PC-3 (cell line): ENCODE measurements around the gene PSMD4. TPM values are rescaled to one million over a fixed set of nuclear protein-coding genes. Genes with fewer than 3 reads are reported as not detected.

Experiments used
- ATAC-seq: fragments of 200-7000 bp; cut with Tn5 transposase; 2 replicates; pipeline ENCODE4 v1.9.1; 2020; ENCODE audit warnings: mild to moderate bottlenecking, moderate library complexity
- BruUV-seq: library from RNA; stranded (reverse); fragments of 400-500 nt; replicated peaks from 2 replicates; lab custom pipeline; 2021; lab: Mats Ljungman, UMichigan
- CTCF ChIA-PET: fragments of 300-600 bp; sonication (Branson Sonifier 250); formaldehyde crosslinking; loops from one replicate; lab custom pipeline; 2022; ENCODE audit warnings: antibody characterized with exemption; lab: Charles Lee
- POLR2A ChIA-PET: fragments of 300-600 bp; sonication (Branson Sonifier 250); formaldehyde crosslinking; loops from one replicate; lab custom pipeline; 2022; ENCODE audit warnings: antibody characterized with exemption; ENCODE audit not compliant: unreplicated experiment; lab: Charles Lee
- DNase-seq: peaks from one replicate; pipeline ENCODE4 v3.0.0-alpha.2; 2015
- H2AFZ ChIP-seq: fragments of 300-600 bp; sonication (generic); 2 replicates; pipeline ENCODE4 v1.6.0; 2016; ENCODE audit warnings: antibody characterized with exemption, low read length
- H3F3A ChIP-seq: fragments of 300-600 bp; sonication (generic); one replicate; pipeline ENCODE4 v1.6.0; 2017; ENCODE audit warnings: antibody characterized with exemption, low read length, control low read depth, mild to moderate bottlenecking; ENCODE audit not compliant: unreplicated experiment
- H3K27ac ChIP-seq: fragments of 300-600 bp; sonication (generic); 2 replicates; pipeline ENCODE4 v1.5.1; 2016; ENCODE audit warnings: mild to moderate bottlenecking, low read length
- H3K27me3 ChIP-seq: fragments of 300-600 bp; sonication (generic); 2 replicates; pipeline ENCODE4 v1.6.1; 2016; ENCODE audit warnings: low read length, mixed read lengths
- H3K36me3 ChIP-seq: fragments of 300-600 bp; sonication (generic); 2 replicates; pipeline ENCODE4 v1.6.1; 2016; ENCODE audit warnings: low read depth, mixed run types, low read length, mixed read lengths
- H3K4me1 ChIP-seq: fragments of 300-600 bp; sonication (generic); 2 replicates; pipeline ENCODE4 v1.5.1; 2016; ENCODE audit warnings: low read length; ENCODE audit not compliant: insufficient read depth
- H3K4me2 ChIP-seq: fragments of 300-600 bp; sonication (generic); 2 replicates; pipeline ENCODE4 v1.6.0; 2016; ENCODE audit warnings: low read length
- H3K4me3 ChIP-seq: fragments of 300-600 bp; sonication (generic); 2 replicates; pipeline ENCODE4 v1.5.1; 2016; ENCODE audit warnings: mild to moderate bottlenecking, low read length, mixed read lengths
- H3K79me2 ChIP-seq: fragments of 300-600 bp; sonication (generic); 2 replicates; pipeline ENCODE4 v1.6.1; 2017; ENCODE audit warnings: low read length, mixed read lengths
- H3K9ac ChIP-seq: fragments of 300-600 bp; sonication (generic); 2 replicates; pipeline ENCODE4 v1.6.0; 2016; ENCODE audit warnings: mild to moderate bottlenecking, low read length
- H3K9me2 ChIP-seq: fragments of 300-600 bp; sonication (generic); replicated peaks from 2 replicates; pipeline ENCODE4 v1.6.1; 2016; ENCODE audit warnings: mixed run types, low read length, mixed read lengths
- H3K9me3 ChIP-seq: fragments of 300-600 bp; sonication (generic); 2 replicates; pipeline ENCODE4 v1.6.1; 2016; ENCODE audit warnings: low read length, mixed read lengths
- H4K20me1 ChIP-seq: fragments of 300-600 bp; sonication (generic); 2 replicates; pipeline ENCODE4 v1.6.1; 2016; ENCODE audit warnings: low read length, mixed read lengths
- CTCF ChIP-seq: fragments of 300-600 bp; sonication (generic); conservative IDR thresholded peaks from 2 replicates; pipeline ENCODE4 v1.5.1; 2017; ENCODE audit warnings: antibody characterized with exemption, low read depth, mild to moderate bottlenecking, low read length
- EZH2 ChIP-seq: fragments of 300-600 bp; sonication (generic); IDR thresholded peaks from one replicate; pipeline ENCODE4 v1.6.1; 2017; ENCODE audit warnings: antibody characterized with exemption, mild to moderate bottlenecking, low read length; ENCODE audit not compliant: unreplicated experiment
- EZH2phosphoT487 ChIP-seq: fragments of 300-600 bp; sonication (generic); IDR thresholded peaks from 2 replicates; pipeline ENCODE4 v1.6.1; 2018; ENCODE audit warnings: mild to moderate bottlenecking, antibody characterized with exemption, low read length, borderline replicate concordance
- intact Hi-C: fragments of 100-400 bp; cut with micrococcal nuclease; formaldehyde crosslinking; loops from 2 replicates; pipeline ENCODE4 v1.9.0; 2023
- total RNA-seq: library from RNA; depleted of rRNA; stranded (reverse); fragments of >200 nt; gene quantifications from 2 replicates; pipeline ENCODE4 v1.2.3, GENCODE V29; 2014

Gene PSMD4
- total RNA-seq, 1 experiment from 2014 or later: 404 TPM

- Histone ChIP-seq H3K9ac (no peak overlapping the region), H3F3A (peaks cover 5% of the 10 kb centered on the region), H3K4me1 (no peaks in the 10 kb centered on the region), H3K4me2 (no peak overlapping the region), H4K20me1 (0 out of 2 replicates have a peak, but pooled peaks cover 22% of the 10 kb centered on the region), H3K79me2 (peaks cover 76% of the 10 kb centered on the region), H3K36me3 (peaks cover 34% of the 10 kb centered on the region), H3K27me3 (no peaks in the 10 kb centered on the region), H3K9me3 (no peaks in the 10 kb centered on the region), H3K9me2 (no peaks in the 10 kb centered on the region), H2AFZ (no peak overlapping the region), H3K27ac (no peak overlapping the region), H3K4me3 (no peak overlapping the region)
- ChIA-PET CTCF (interaction anchor here (0.6 kb wide), 1 partner anchor 117 kb away, joined by 4 read pairs; no protein-coding TSS in a partner anchor), POLR2A (no interaction called here)
- intact Hi-C loops: no loop called here
- ATAC-seq (no peak), DNase-seq (no peak)
- TF ChIP-seq CTCF: no peak
- no peak for TF ChIP-seq EZH2phosphoT487
- no peak for TF ChIP-seq EZH2
- no TSS peak for BruUV-seq
Observed at GRCh38 chr1:151222130-151222529, 32.4 kb upstream of the PSMD4 start.

GRCh38 chr1:151235235-151235634 lies 19.3 kb upstream of the PSMD4 start:
- Histone ChIP-seq H3K4me3 (no peak overlapping the region), H3K4me2 (no peak overlapping the region), H3K9me2 (no peaks in the 10 kb centered on the region), H2AFZ (no peak overlapping the region), H3K27me3 (no peaks in the 10 kb centered on the region), H3K4me1 (0 out of 2 replicates have a peak, but pooled peaks cover 4% of the 10 kb centered on the region), H4K20me1 (no peaks in the 10 kb centered on the region), H3F3A (peaks cover 5% of the 10 kb centered on the region), H3K36me3 (peaks cover 83% of the 10 kb centered on the region), H3K27ac (no peak overlapping the region), H3K9ac (no peak overlapping the region), H3K9me3 (no peaks in the 10 kb centered on the region), H3K79me2 (no peaks in the 10 kb centered on the region)
- TF ChIP-seq CTCF (no peak), EZH2 (no peak), EZH2phosphoT487 (no peak)
- no TSS peak for BruUV-seq
- intact Hi-C loops: no loop called here
- ChIA-PET CTCF (no interaction called here), POLR2A (no interaction called here)
- DNase-seq (no peak), ATAC-seq (no peak)

GRCh38 chr1:151237678-151238466 lies 16.7 kb upstream of the PSMD4 start:
- Histone ChIP-seq H3F3A (peaks cover 5% of the 10 kb centered on the region), H3K36me3 (peaks cover 84% of the 10 kb centered on the region), H3K27ac (no peak overlapping the region), H3K4me2 (no peak overlapping the region), H3K9me3 (no peaks in the 10 kb centered on the region), H4K20me1 (no peaks in the 10 kb centered on the region), H3K79me2 (no peaks in the 10 kb centered on the region), H3K4me3 (no peak overlapping the region), H3K9ac (no peak overlapping the region), H3K4me1 (0 out of 2 replicates have a peak, but pooled peaks cover 4% of the 10 kb centered on the region), H2AFZ (no peak overlapping the region), H3K27me3 (no peaks in the 10 kb centered on the region), H3K9me2 (no peaks in the 10 kb centered on the region)
- ChIA-PET CTCF (no interaction called here), POLR2A (no interaction called here)
- ATAC-seq: no peak
- intact Hi-C loops: no loop called here
- TF ChIP-seq CTCF: no peak
- no peak for TF ChIP-seq EZH2phosphoT487
- no peak for TF ChIP-seq EZH2
- DNase-seq: no peak
- no TSS peak for BruUV-seq
